ENCODE data around the gene HOPX.
"Not testable (repeated sequence)": the region's sequence is repeated elsewhere in the genome, so short reads cannot be mapped to it uniquely, and the experiment has no call there.

Gene HOPX

DNA sequence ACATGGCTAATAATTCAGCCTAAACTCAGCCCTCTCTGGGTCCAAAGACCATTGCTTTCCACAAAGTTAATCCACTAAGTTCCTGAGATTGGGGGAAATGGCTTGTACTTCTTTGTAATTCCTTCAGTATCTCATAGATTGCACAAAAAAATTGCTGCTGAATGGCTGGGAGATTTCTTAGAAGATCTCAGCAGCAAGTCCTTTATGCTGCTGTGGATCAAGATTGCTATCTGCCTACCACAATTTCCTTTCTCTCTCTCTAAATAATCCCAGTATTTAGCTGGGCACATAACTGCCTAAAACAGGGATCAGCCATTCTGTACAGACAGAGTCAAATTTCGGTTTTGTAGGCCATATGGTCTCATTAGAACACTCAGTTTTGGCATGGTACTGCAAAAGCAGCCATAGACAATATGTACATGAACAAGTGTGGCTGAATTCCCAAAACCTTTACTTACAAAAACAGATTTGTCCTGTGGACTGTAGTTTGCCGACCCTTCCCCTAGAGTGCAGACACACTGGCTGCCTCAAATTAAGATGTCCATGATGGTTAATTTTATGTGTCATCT, 18.5 kb upstream of the HOPX start:
- peaks cover 17% of the 10 kb centered on the region for H3K27me3 Mint-ChIP-seq (ENCODE audit: low read depth)

GRCh38 chr4:56698329-56698728, 17.2 kb upstream of the HOPX start:
- Mint-ChIP-seq H3K27me3 (ENCODE audit: low read depth) (peaks cover 17% of the 10 kb centered on the region), H3K4me1 (ENCODE audit: low read depth) (peaks cover 8% of the 10 kb centered on the region), H3K36me3 (ENCODE audit: low read depth) (no peaks in the 10 kb centered on the region), H3K27ac (no peak overlapping the region), H3K9me3 (no peaks in the 10 kb centered on the region), H3K4me3 (no peak overlapping the region)
- no peak for DNase-seq (ENCODE audit: low spot score)

More for the DNA sequence above, 18.5 kb upstream of the HOPX start:
- H3K4me3 Mint-ChIP-seq = no peak overlapping the region
- H3K9me3 Mint-ChIP-seq = no peaks in the 10 kb centered on the region
- H3K4me1 Mint-ChIP-seq (ENCODE audit: low read depth) = peaks cover 8% of the 10 kb centered on the region
- H3K36me3 Mint-ChIP-seq (ENCODE audit: low read depth) = no peaks in the 10 kb centered on the region
- H3K27ac Mint-ChIP-seq = no peak overlapping the region
- DNase-seq (ENCODE audit: low spot score) = no peak

DNA sequence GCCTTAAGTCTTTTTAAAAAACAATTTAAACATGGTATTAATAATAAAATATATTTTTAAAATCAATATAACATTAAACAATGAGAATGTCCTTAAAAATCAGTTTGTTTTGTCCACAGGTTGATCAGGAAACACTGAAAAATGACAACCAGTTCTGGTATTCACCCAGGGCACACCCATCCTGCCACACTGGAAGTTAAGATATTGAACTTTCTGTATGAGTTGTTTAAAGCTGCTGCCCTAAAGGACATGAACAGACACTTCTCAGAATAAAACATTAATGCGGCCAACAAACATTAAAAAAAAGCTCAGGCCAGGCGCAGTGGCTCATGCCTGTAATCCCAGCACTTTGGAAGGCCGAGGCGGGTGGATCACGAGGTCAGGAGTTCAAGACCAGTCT, 15.0 kb upstream of the HOPX start:
- peaks cover 8% of the 10 kb centered on the region for H3K4me1 Mint-ChIP-seq (ENCODE audit: low read depth)
- H3K27me3 Mint-ChIP-seq (ENCODE audit: low read depth) = peaks cover 17% of the 10 kb centered on the region
- no peaks in the 10 kb centered on the region for H3K9me3 Mint-ChIP-seq
- H3K36me3 Mint-ChIP-seq (ENCODE audit: low read depth) = no peaks in the 10 kb centered on the region
- H3K4me3 Mint-ChIP-seq = no peak overlapping the region
- no peak for DNase-seq (ENCODE audit: low spot score)
- no peak overlapping the region for H3K27ac Mint-ChIP-seq

DNA sequence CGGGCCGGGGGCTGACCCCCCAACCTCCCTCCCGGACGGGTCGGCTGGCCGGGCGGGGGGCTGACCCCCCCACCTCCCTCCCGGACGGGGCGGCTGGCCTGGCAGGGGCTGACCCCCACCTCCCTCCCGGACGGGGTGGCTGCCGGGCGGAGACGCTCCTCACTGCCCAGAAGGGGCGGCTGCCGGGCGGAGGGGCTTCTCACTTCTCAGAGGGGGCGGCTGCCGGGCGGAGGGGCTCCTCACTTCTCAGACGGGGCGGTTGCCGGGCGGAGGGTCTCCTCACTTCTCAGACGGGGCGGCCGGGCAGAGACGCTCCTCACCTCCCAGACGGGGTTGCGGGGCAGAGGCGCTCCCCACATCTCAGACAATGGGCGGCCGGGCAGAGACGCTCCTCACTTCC, 12.4 kb upstream of the HOPX start:
- DNase-seq (ENCODE audit: low spot score); H3K9me3 Mint-ChIP-seq; H3K4me1 Mint-ChIP-seq (ENCODE audit: low read depth); H3K27ac Mint-ChIP-seq; H3K4me3 Mint-ChIP-seq; H3K36me3 Mint-ChIP-seq (ENCODE audit: low read depth): not testable (repeated sequence)
- H3K27me3 Mint-ChIP-seq (ENCODE audit: low read depth) = peaks cover 19% of the 10 kb centered on the region

DNA sequence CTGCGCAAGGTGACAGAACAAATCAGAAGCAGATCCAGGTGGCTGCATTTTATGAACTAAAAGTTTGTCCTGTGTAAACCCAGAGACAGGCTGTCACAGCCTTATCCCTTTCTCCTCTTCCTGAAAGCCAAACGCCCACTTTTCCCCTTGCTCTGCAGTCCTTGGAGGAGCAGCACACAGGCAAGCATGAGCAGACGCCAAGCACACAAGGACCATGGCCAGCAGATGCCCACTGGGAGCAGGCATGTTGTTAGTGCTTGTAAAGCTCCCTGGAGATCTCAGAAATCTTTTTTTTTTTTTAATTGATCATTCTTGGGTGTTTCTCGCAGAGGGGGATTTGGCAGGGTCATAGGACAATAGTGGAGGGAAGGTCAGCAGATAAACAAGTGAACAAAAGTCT, 11.5 kb upstream of the HOPX start:
- no peaks in the 10 kb centered on the region for H3K36me3 Mint-ChIP-seq (ENCODE audit: low read depth)
- no peaks in the 10 kb centered on the region for H3K4me1 Mint-ChIP-seq (ENCODE audit: low read depth)
- H3K4me3 Mint-ChIP-seq = no peak overlapping the region
- peaks cover 15% of the 10 kb centered on the region for H3K27me3 Mint-ChIP-seq (ENCODE audit: low read depth)
- DNase-seq (ENCODE audit: low spot score) = no peak
- H3K9me3 Mint-ChIP-seq = no peaks in the 10 kb centered on the region
- H3K27ac Mint-ChIP-seq = no peak overlapping the region

DNA sequence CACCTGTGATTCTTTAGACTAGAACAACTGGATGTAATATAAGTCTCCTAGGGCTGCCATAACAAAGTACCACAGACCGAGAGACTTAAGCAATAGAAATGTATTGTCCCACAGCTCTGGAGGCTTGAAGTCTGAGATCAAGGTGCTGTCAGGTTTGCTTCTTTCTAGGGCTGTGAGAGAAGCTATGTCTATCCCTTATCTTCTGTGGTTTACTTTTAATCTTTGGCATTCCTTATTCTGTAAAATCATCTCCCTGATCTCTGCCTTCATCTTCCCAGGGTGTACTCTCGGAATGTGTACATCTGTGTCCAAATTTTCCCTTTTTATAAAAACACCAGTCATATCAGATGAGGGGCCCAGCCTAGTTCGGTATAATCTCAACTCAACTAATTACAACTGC, 10.3 kb upstream of the HOPX start:
- no peak for DNase-seq (ENCODE audit: low spot score)
- Mint-ChIP-seq H3K27me3 (ENCODE audit: low read depth) (peaks cover 15% of the 10 kb centered on the region), H3K4me3 (no peak overlapping the region), H3K9me3 (no peaks in the 10 kb centered on the region), H3K36me3 (ENCODE audit: low read depth) (no peaks in the 10 kb centered on the region), H3K27ac (no peak overlapping the region), H3K4me1 (ENCODE audit: low read depth) (no peaks in the 10 kb centered on the region)

GRCh38 chr4:56690393-56690792, 9.3 kb upstream of the HOPX start:
- Mint-ChIP-seq H3K27ac (no peak overlapping the region), H3K27me3 (ENCODE audit: low read depth) (peaks cover 14% of the 10 kb centered on the region), H3K36me3 (ENCODE audit: low read depth) (no peaks in the 10 kb centered on the region), H3K4me1 (ENCODE audit: low read depth) (no peaks in the 10 kb centered on the region), H3K4me3 (no peak overlapping the region), H3K9me3 (no peaks in the 10 kb centered on the region)
- DNase-seq (ENCODE audit: low spot score) = no peak

DNA sequence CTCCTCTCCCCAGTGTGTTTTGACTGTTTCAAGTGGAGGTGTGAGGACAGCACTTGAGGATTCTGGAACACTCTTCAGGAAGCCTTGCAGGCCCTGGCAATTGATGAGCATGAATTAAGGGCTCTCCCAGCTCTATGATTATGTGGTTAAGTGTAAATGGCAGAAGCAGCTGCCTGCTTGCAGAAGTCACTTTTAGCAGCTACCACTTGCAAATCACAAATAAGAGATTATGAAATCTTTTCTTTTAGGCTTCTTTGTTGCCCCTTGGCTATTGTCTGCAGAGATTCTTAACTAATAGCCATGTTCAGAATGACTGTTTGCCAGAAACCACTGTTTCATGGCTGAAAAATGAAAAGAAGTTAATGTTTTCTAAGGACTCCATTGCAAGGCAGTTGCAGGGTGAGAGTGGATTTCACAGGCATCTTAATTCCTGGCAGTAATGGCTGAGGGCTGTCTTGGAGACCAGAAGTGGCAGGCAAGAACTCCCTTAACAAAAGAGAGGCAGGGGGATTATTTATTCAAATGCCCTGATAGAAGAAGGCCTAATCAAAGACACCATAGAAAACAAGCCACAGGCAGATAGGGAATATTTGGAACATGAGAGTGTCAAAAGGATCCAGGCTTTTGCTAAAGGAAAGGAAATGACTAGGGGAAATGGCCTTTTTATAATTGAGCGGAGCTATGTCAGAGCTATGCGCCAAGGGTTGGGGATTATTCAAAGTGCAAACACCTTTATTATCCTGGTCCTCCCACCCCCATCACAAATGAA, 8.3 kb upstream of the HOPX start:
- DNase-seq (ENCODE audit: low spot score) = no peak
- Mint-ChIP-seq H3K4me1 (ENCODE audit: low read depth) (no peaks in the 10 kb centered on the region), H3K4me3 (no peak overlapping the region), H3K27ac (no peak overlapping the region), H3K27me3 (ENCODE audit: low read depth) (peaks cover 17% of the 10 kb centered on the region), H3K36me3 (ENCODE audit: low read depth) (no peaks in the 10 kb centered on the region), H3K9me3 (no peaks in the 10 kb centered on the region)

DNA sequence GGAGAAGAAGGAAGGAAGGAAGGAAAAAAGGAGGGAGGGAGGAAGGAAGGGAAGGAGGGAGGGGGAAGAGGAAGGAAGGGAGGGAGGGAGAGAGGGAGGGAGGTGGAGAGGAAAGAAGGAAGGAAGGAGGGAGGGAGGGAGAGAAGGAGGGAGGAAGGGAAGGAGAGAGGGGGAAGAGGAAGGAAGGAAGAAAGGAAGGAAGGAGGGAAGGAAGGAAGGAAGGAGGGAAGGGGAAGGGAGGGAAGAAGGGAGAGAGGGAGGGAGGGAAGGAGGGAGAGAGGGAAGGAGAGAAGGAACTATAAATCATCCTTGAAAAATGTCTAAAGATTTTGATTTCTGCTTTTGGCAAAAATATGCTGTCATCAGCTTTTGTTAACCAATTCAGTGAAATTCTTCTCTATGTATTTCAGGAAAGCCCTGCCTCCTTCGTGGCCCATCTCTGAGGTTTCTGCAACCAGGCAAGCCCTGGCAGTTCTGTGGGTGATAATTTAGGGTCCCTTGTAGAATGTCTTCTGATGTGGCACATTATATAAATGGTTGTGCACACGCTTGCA, 7.1 kb upstream of the HOPX start:
- no peak overlapping the region for H3K4me3 Mint-ChIP-seq
- peaks cover 1% of the 10 kb centered on the region for H3K4me1 Mint-ChIP-seq (ENCODE audit: low read depth)
- no peak overlapping the region for H3K27ac Mint-ChIP-seq
- no peak for DNase-seq (ENCODE audit: low spot score)
- no peaks in the 10 kb centered on the region for H3K9me3 Mint-ChIP-seq
- H3K27me3 Mint-ChIP-seq (ENCODE audit: low read depth) = peaks cover 29% of the 10 kb centered on the region
- no peaks in the 10 kb centered on the region for H3K36me3 Mint-ChIP-seq (ENCODE audit: low read depth)

- Mint-ChIP-seq H3K4me3 (no peak overlapping the region), H3K27ac (no peak overlapping the region)
These were observed 5.6 kb upstream of the HOPX start for GRCh38 chr4:56686537-56687231.

DNA sequence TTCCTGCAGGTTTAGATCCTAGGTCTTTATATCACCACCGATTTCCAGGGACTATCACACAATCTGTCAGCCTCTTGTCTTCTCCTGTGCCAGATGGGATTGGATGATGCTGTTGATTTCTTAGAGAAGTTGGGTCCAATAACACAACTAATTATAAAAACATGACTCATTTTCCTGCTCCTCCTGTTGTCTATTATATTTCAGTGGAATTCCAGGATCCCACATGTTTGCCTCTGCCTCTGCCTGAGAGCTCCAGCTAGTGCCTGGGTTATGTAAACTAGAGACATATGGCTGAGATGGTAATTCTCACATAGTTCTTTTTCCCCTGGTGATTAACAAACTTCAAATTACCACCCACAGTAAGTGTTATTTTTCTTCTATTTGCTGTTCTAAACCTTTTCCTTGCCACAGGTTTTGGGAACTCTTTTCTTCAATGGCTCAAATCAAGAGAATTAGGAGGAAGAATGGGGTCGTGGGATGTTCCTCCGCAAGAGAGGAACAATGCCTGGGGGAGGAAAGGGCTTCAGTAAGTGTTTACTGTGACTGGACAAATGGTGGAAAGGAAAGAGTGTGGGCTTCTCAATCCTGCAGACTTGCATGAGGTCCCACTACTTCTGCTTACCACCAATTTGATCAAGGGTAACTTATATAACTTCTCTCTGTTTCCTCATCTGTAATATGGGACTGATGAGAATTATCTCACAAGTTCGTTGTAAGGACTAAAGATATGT, 3.4 kb upstream of the HOPX start:
- no peaks in the 10 kb centered on the region for H3K9me3 Mint-ChIP-seq
- no peak for DNase-seq (ENCODE audit: low spot score)
- peaks cover 60% of the 10 kb centered on the region for H3K27me3 Mint-ChIP-seq (ENCODE audit: low read depth)
- no peak overlapping the region for H3K27ac Mint-ChIP-seq
- no peaks in the 10 kb centered on the region for H3K36me3 Mint-ChIP-seq (ENCODE audit: low read depth)
- H3K4me1 Mint-ChIP-seq (ENCODE audit: low read depth) = peaks cover 16% of the 10 kb centered on the region
- no peak overlapping the region for H3K4me3 Mint-ChIP-seq

More at GRCh38 chr4:56686537-56687231, 5.6 kb upstream of the HOPX start:
- no peak for DNase-seq (ENCODE audit: low spot score)
- H3K36me3 Mint-ChIP-seq (ENCODE audit: low read depth) = no peaks in the 10 kb centered on the region
- no peaks in the 10 kb centered on the region for H3K9me3 Mint-ChIP-seq
- peaks cover 6% of the 10 kb centered on the region for H3K4me1 Mint-ChIP-seq (ENCODE audit: low read depth)
- H3K27me3 Mint-ChIP-seq (ENCODE audit: low read depth) = peaks cover 41% of the 10 kb centered on the region

DNA sequence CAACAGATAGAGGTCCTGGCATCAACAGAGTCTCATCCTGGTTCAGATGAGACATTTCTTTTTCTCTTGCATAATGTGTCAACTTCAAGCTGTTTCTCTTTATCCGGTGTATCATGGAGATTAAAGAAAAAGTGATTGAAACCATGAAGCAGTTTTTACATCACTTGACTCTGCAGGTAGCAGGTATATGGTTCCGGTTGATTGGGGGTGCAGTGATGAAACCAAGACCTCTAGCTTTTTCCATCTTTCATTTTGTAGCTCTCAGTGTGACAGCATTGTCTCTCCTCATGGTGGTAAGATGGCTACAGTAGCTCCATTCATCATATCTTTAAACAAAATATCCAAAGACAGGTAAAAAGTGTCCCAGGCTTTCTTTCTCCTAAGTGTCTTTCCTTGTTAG, 2.4 kb upstream of the HOPX start:
- Mint-ChIP-seq H3K36me3 (ENCODE audit: low read depth) (no peaks in the 10 kb centered on the region), H3K4me1 (ENCODE audit: low read depth) (peaks cover 16% of the 10 kb centered on the region), H3K27me3 (ENCODE audit: low read depth) (peaks cover 55% of the 10 kb centered on the region), H3K4me3 (no peak overlapping the region), H3K27ac (no peak overlapping the region), H3K9me3 (no peaks in the 10 kb centered on the region)
- DNase-seq (ENCODE audit: low spot score) = no peak

GRCh38 chr4:56681853-56682525, 893 bp upstream of the HOPX start:
- Mint-ChIP-seq H3K27ac (no peak overlapping the region), H3K36me3 (ENCODE audit: low read depth) (no peaks in the 10 kb centered on the region), H3K9me3 (no peaks in the 10 kb centered on the region), H3K27me3 (ENCODE audit: low read depth) (peaks cover 55% of the 10 kb centered on the region), H3K4me1 (ENCODE audit: low read depth) (peaks cover 16% of the 10 kb centered on the region), H3K4me3 (no peak overlapping the region)
- DNase-seq (ENCODE audit: low spot score) = no peak
